GM12878 (cell line): ENCODE data around the gene GPR176. TPM values are rescaled to one million over a fixed set of nuclear protein-coding genes. Genes with fewer than 3 reads are reported as not detected.
A peak's percentile ranks its signal among the peaks of the same experiment; 100 is the strongest.

Experiments used
- ATAC-seq: fragments of 200-7000 bp; cut with Tn5 transposase; 3 replicates; pipeline ENCODE4 v1.9.1; 2020; ENCODE audit warnings: mild to moderate bottlenecking, moderate library complexity
- BruUV-seq: library from RNA; stranded (reverse); fragments of 400-500 nt; replicated peaks from 2 replicates; lab custom pipeline; 2021; lab: Mats Ljungman, UMichigan
- CTCF ChIA-PET: fragments of 300-600 bp; sonication (Branson Sonifier 250); formaldehyde crosslinking; extraction: SDS; loops from one replicate; lab custom pipeline; 2021; ENCODE audit warnings: inconsistent platforms; lab: Yijun Ruan, JAX
- POLR2A ChIA-PET: fragments of 350-600 bp; formaldehyde crosslinking; extraction: SDS; loops from one replicate; lab custom pipeline; 2021; ENCODE audit warnings: inconsistent platforms; lab: Charles Lee
- RAD21 ChIA-PET: fragments of 300-600 bp; sonication (Branson Sonifier 250); formaldehyde crosslinking; loops from one replicate; lab custom pipeline; 2023; ENCODE audit warnings: antibody characterized with exemption; ENCODE audit not compliant: unreplicated experiment; lab: Charles Lee
- SMC1A ChIA-PET: fragments of 300-600 bp; sonication (Branson Sonifier 250); formaldehyde crosslinking; loops from one replicate; lab custom pipeline; 2023; ENCODE audit not compliant: unreplicated experiment, uncharacterized antibody; lab: Charles Lee
- DNase-seq: peaks from one replicate; pipeline ENCODE4 v3.0.0-alpha.2; 2011; ENCODE audit warnings: low read depth, low spot score
- FAIRE-seq: peaks from 3 replicates; lab custom pipeline; 2011; peaks lifted over from hg19 to GRCh38; lab: Jason Lieb, UNC
- H2AFZ ChIP-seq: 2 replicates; pipeline ENCODE4 v1.6.0; 2011; ENCODE audit warnings: low read depth, low read length, control low read depth; ENCODE audit not compliant: control insufficient read depth
- H3K27ac ChIP-seq: 2 replicates; pipeline ENCODE4 v1.5.1; 2011; ENCODE audit warnings: control low read depth; ENCODE audit not compliant: control insufficient read depth, insufficient read depth
- H3K27me3 ChIP-seq, 2 experiments: replicated peaks in 1 of 2; 2 replicates each; pipeline versions ENCODE4 v1.6.0 to v1.6.1; 2011; ENCODE audit warnings: low read length in 1 of 2; ENCODE audit not compliant: control insufficient read depth in 2 of 2, insufficient read depth in 2 of 2
- H3K36me3 ChIP-seq, 2 experiments: 2 replicates each; pipeline ENCODE4 v1.5.1; 2011; ENCODE audit warnings: low read length in 1 of 2; ENCODE audit not compliant: control insufficient read depth in 2 of 2, insufficient read depth in 2 of 2
- H3K4me1 ChIP-seq: 2 replicates; pipeline ENCODE4 v1.6.1; 2011; ENCODE audit warnings: mild to moderate bottlenecking, low read length, moderate library complexity, mixed read lengths; ENCODE audit not compliant: control insufficient read depth, insufficient read depth
- H3K4me2 ChIP-seq: 2 replicates; pipeline ENCODE4 v1.6.0; 2011; ENCODE audit warnings: control low read depth; ENCODE audit not compliant: control insufficient read depth, insufficient read depth
- H3K4me3 ChIP-seq: fragments of 200-600 bp; sonication (generic); 2 replicates; pipeline ENCODE4 v1.5.1; 2016
- H3K79me2 ChIP-seq: 2 replicates; pipeline ENCODE4 v1.6.0; 2011; ENCODE audit warnings: low read length; ENCODE audit not compliant: control insufficient read depth, insufficient read depth
- H3K9ac ChIP-seq: 2 replicates; pipeline ENCODE4 v1.8.0; 2011; ENCODE audit warnings: low read length, control low read depth, mixed read lengths; ENCODE audit not compliant: control insufficient read depth, insufficient read depth
- H3K9me3 ChIP-seq: replicated peaks from 3 replicates; pipeline ENCODE4 v1.5.1; 2011; ENCODE audit warnings: mild to moderate bottlenecking, low read length; ENCODE audit not compliant: control insufficient read depth, insufficient read depth
- H4K20me1 ChIP-seq: 2 replicates; pipeline ENCODE4 v1.6.0; 2011; ENCODE audit not compliant: control insufficient read depth, insufficient read depth
- BCL11A ChIP-seq: IDR thresholded peaks from 2 replicates; pipeline ENCODE4 v1.6.1; 2011; ENCODE audit warnings: low read depth, low read length
- CEBPB ChIP-seq, 2 experiments: fragments of 150-350 bp in 1 of 2; IDR thresholded peaks; 2 replicates each; pipeline ENCODE4 v1.6.1; 2012 to 2014; ENCODE audit warnings: low read depth in 2 of 2, low read length in 2 of 2, borderline replicate concordance in 1 of 2, inconsistent platforms in 1 of 2
- EZH2 ChIP-seq: IDR thresholded peaks from 2 replicates; pipeline ENCODE4 v1.6.1; 2012; ENCODE audit warnings: low read depth, mild to moderate bottlenecking, control low read depth, inconsistent platforms, low read length, borderline replicate concordance; ENCODE audit not compliant: control insufficient read depth
- FOXM1 ChIP-seq: IDR thresholded peaks from 2 replicates; pipeline ENCODE4 v1.6.1; 2012; ENCODE audit warnings: low read depth, mild to moderate bottlenecking, inconsistent platforms, low read length, moderate library complexity
- GATAD2B ChIP-seq: fragments of 450-650 bp; conservative IDR thresholded peaks from 2 replicates; pipeline ENCODE4 v1.6.1; 2017; ENCODE audit warnings: low read depth, mild to moderate bottlenecking, moderate library complexity
- MYB ChIP-seq: fragments of 150-350 bp; IDR thresholded peaks from 2 replicates; pipeline ENCODE4 v1.6.1; 2014; ENCODE audit warnings: mild to moderate bottlenecking, low read depth, low read length, borderline replicate concordance
- NR2F1 ChIP-seq: fragments of 450-650 bp; conservative IDR thresholded peaks from 2 replicates; pipeline ENCODE4 v1.6.1; 2017; ENCODE audit warnings: mild to moderate bottlenecking
- RAD51 ChIP-seq: fragments of 450-650 bp; IDR thresholded peaks from 2 replicates; pipeline ENCODE4 v1.6.1; 2016; ENCODE audit warnings: moderate library complexity, mild to moderate bottlenecking, inconsistent platforms
- RB1 ChIP-seq: fragments of 450-650 bp; formaldehyde crosslinking; IDR thresholded peaks from 2 replicates; pipeline ENCODE4 v1.6.1; 2017; ENCODE audit warnings: mild to moderate bottlenecking, borderline replicate concordance
- SIN3A ChIP-seq: IDR thresholded peaks from 2 replicates; pipeline ENCODE4 v1.6.1; 2012; ENCODE audit warnings: low read depth, low read length, improper control_type of control experiment
- SMAD5 ChIP-seq: IDR thresholded peaks from 2 replicates; pipeline ENCODE4 v1.6.1; 2016; ENCODE audit warnings: antibody characterized with exemption, low read depth
- WGBS: methylation state at CpG from one replicate; pipeline ENCODE4 v1.1.6; 2016; ENCODE audit warnings: low lambda C conversion rate; ENCODE audit not compliant: insufficient replicate concordance, insufficient coverage; ENCODE audit errors: missing lambda C conversion rate; 5-methylcytosine and 5-hydroxymethylcytosine counted together
- in situ Hi-C: fragments of 300-500 bp; cut with MboI; formaldehyde crosslinking; loops from 9 replicates; pipeline ENCODE4 v1.14.3; 2018; ENCODE audit warnings: mixed read lengths
- intact Hi-C: fragments of 100-400 bp; cut with micrococcal nuclease; formaldehyde crosslinking; loops from one replicate; pipeline ENCODE4 v1.14.2; 2022; ENCODE audit not compliant: unreplicated experiment
- polyA plus RNA-seq, 11 experiments: library from polyadenylated mRNA; depleted of rRNA in 4 of 11; unstranded in 6 of 11; stranded (reverse) in 5 of 11; fragments of >200 nt; fragmentation: Nextera tagmentation in 4 of 11; fragmentation: Illumina TruSeq in 1 of 11; extraction: Ambion mirVana in 4 of 11; extraction: Trizol in 1 of 11; gene quantifications; 1 replicate in 1 of 11; 2 replicates in 10 of 11; pipeline versions ENCODE4 v1.2.1 to v1.2.3, GENCODE V29; 2011 to 2016; ENCODE audit warnings: inconsistent platforms in 2 of 11, missing spikeins in 2 of 11, low read depth in 1 of 11
- total RNA-seq, 4 experiments: library from RNA; depleted of rRNA in 3 of 4; stranded (reverse); fragments of >200 nt in 3 of 4; fragmentation: Illumina TruSeq in 1 of 4; extraction: Trizol in 1 of 4; gene quantifications; 2 replicates each; pipeline versions ENCODE4 v1.2.1 to v1.2.3, GENCODE V29; 2013 to 2021
- TF ChIP-seq, protein P1 (sequence below): fragments of 150-350 bp; IDR thresholded peaks from 2 replicates; pipeline ENCODE4 v1.6.1; 2014; ENCODE audit warnings: mild to moderate bottlenecking, low read depth, low read length

Gene GPR176
- total and polyA plus RNA-seq, 10 of the 15 experiments (the other 5 are each of a cell fraction or from before 2014, with no cell fraction given), result 0.02 to 0.33 (median 0.16) TPM; not detected in 4

DNA sequence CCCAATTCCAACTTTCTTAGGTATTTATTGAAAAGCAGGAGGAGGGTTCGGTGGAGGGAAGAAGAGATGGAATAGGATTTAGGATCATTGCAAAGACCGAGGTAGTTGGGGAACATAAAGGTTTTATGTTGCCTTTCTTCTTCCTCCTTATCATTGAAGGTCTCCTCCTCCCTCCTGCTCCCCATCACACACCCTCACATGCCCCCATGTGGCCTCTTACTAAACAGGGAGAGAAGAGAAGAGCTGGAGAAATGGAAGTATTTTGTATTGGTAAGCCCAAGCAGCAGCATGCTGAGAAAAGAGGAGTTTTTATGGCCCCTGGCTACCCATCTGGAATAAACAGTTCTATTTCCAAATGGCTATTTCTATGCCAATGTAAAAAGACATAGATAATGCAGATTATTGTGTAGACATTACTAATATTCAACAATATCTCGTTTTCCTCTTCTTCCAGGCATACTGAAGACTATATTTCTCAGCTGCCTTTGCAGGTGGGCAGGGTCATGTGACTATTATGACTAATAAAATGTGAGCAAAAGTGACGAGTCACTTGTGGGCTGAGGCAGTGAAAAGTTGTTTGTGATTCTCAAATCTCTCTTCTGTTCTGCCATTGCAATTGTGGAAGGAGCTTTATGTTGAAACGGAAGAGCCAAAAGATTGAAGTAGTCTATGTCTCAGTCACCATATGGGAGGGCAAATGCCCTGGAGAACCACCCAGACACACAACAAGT lies 5.2 kb upstream of the GPR176 start:
- Histone ChIP-seq H3K4me2 (no peak overlapping the region), H3K27me3 (peaks cover 2 to 4% of the 10 kb centered on the region in 2 experiments; a peak in 2 of 4 replicates), H3K79me2 (no peaks in the 10 kb centered on the region), H3K9me3 (no peaks in the 10 kb centered on the region), H3K4me1 (peaks cover 3% of the 10 kb centered on the region), H3K4me3 (no peak overlapping the region), H3K9ac (no peak overlapping the region), H3K27ac (no peak overlapping the region), H2AFZ (no peak overlapping the region), H3K36me3 (no peaks in the 10 kb centered on the region; a peak in 1 of 4 replicates), H4K20me1 (no peaks in the 10 kb centered on the region)
- no peak for ATAC-seq
- FAIRE-seq, result no peak
- POLR2A ChIA-PET, result interaction anchor here (0.9 to 1.3 kb wide), 2 partner anchors 9 to 10 kb away, joined by 3 to 4 read pairs; partner anchors contain the start of gene EIF2AK4
- CTCF ChIA-PET, result interaction anchor here (4.6 kb wide), 1 partner anchor 10 kb away, joined by 21 read pairs; the partner anchor contains the start of gene EIF2AK4
- TF ChIP-seq RAD51, result peak; percentile 45; the same call in 1 of the 2 replicates
- TF ChIP-seq CEBPB (IDR thresholded peaks at IDR 0.05; ENCODE audit: borderline replicate concordance in 1 of 2, low read depth in 2 of 2, low read length in 2 of 2), result no peak
- 34% methylated on average over 5 of the region's 5 CpGs for WGBS
- no peak for DNase-seq
- no TSS peak for BruUV-seq
- SMC1A ChIA-PET, result interaction anchor here (0.7 to 8.7 kb wide), 2 partner anchors 10 to 37 kb away, joined by 4 to 65 read pairs; partner anchors contain the start of gene EIF2AK4
- RAD21 ChIA-PET, result interaction anchor here (1.1 kb wide), 1 partner anchor 9 kb away, joined by 3 read pairs; the partner anchor contains the start of gene EIF2AK4
- in situ Hi-C loops, result no loop called here
- intact Hi-C loops, result no loop called here

DNA sequence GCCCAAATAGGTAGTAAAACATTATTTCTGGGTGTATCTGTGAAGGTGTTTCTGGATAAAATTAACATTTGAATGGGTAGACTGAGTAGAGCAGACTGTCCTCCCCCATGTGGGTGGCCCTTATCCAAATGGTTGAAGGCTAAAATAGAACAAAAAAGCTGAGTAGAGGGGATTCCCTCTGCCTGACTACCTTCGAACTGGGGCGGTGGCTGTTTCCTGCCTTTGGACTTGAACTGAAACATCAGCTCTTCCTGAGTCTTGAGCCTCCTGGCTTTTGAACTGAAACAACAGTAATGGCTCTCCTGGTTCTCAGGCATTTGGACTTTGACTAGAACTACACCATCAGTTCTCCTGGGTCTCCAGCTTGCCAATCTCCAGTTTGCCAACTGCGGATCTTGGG lies 4.4 kb upstream of the GPR176 start:
- Histone ChIP-seq H3K79me2 (no peaks in the 10 kb centered on the region), H3K27ac (no peak overlapping the region), H3K4me3 (no peak overlapping the region), H3K9ac (no peak overlapping the region), H4K20me1 (no peaks in the 10 kb centered on the region), H3K4me1 (peaks cover 5% of the 10 kb centered on the region), H2AFZ (no peak overlapping the region), H3K36me3 (no peaks in the 10 kb centered on the region; a peak in 1 of 4 replicates), H3K27me3 (peaks cover 3 to 6% of the 10 kb centered on the region in 2 experiments; a peak in 3 of 4 replicates), H3K4me2 (no peak overlapping the region), H3K9me3 (no peaks in the 10 kb centered on the region; the same call in 2 of the 3 replicates)
- CTCF ChIA-PET, result interaction anchor here (4.6 kb wide), 1 partner anchor 11 kb away, joined by 21 read pairs; the partner anchor contains the start of gene EIF2AK4
- intact Hi-C loops (no loop called here), in situ Hi-C loops (no loop called here)
- RAD21 ChIA-PET, result interaction anchor here (0.7 kb wide), 1 partner anchor 9 kb away, joined by 3 read pairs; the partner anchor contains the start of gene EIF2AK4
- FAIRE-seq, result no peak
- TF ChIP-seq RB1 (no peak), EZH2 (no peak), NR2F1 (no peak), BCL11A (no peak), MYB (no peak), FOXM1 (no peak), SIN3A (no peak), SMAD5 (no peak), GATAD2B (no peak)
- TF ChIP-seq, protein P1, sequence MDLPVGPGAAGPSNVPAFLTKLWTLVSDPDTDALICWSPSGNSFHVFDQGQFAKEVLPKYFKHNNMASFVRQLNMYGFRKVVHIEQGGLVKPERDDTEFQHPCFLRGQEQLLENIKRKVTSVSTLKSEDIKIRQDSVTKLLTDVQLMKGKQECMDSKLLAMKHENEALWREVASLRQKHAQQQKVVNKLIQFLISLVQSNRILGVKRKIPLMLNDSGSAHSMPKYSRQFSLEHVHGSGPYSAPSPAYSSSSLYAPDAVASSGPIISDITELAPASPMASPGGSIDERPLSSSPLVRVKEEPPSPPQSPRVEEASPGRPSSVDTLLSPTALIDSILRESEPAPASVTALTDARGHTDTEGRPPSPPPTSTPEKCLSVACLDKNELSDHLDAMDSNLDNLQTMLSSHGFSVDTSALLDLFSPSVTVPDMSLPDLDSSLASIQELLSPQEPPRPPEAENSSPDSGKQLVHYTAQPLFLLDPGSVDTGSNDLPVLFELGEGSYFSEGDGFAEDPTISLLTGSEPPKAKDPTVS, result no peak
- 38% methylated on average over 3 of the region's 3 CpGs for WGBS
- DNase-seq, result no peak
- POLR2A ChIA-PET, result interaction anchor here (1.3 kb wide), 1 partner anchor 9 kb away, joined by 4 read pairs; the partner anchor contains the start of gene EIF2AK4
- BruUV-seq, result no TSS peak
- ATAC-seq, result no peak
- SMC1A ChIA-PET, result interaction anchor here (1.1 to 8.7 kb wide), 2 partner anchors 11 to 34 kb away, joined by 3 to 65 read pairs; partner anchors contain the start of gene EIF2AK4
